ENCODE measurements around the gene RFLNA.

RFLNA gene

DNA sequence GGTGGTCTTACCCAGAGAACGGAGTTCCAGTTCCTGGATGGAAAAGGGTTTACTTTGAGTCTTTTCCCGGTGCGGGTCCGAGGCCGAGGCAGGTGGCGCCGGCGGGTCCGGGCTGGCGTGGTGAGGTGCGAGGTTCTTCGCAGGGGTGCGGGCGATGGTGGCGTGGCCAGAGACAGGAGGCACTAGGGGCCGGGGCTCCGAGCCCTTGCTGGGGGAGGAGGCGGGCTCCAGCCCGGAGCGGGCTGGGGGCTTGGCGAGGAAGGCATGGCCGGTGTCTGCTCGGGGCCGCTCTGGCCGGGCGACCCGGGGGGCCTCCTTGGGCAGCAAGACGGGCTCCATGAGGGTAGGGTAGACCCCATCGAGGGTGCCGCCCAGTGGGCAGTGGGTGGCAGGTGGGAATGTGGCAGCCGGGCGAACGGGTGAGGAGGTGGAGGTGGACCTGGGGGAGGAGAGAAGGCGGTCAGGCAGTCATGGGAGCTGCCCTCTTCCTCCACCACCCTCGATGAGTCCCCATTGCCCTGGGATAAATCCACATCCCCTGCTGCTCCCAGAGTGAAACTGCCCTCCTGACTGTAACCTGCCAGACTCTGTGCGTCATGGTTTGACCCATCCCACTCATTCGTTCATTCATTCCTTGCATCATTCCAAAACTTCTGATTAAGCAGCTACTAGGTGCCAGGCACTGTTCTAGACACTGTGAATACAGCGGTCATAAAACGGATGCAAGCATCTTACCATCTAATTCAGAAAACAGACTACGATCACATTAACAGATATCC, 42.0 kb downstream of the RFLNA start:
- DNase-seq (ENCODE audit: low spot score): no peak

DNA sequence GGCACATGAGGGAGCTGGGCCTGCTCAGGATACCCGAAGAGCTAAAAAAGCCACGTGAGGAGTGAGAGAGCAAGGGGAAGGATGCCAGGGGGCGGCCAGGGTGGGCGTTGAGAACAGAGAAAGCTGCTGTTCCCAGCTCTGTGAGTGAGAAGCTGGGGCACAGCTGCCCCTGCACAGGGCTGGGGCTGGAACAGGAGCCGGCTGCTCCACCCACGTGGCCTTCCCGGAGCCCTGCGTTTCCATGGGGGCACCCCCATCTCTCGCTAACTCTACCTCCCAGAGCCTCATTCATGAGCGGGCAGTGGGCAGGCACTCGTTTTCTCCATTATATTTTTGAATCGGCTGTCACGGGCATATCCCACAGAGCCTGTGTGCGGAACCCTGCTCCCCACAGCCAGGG, 42.7 kb downstream of the RFLNA start:
- DNase-seq (ENCODE audit: low spot score): no peak

DNA sequence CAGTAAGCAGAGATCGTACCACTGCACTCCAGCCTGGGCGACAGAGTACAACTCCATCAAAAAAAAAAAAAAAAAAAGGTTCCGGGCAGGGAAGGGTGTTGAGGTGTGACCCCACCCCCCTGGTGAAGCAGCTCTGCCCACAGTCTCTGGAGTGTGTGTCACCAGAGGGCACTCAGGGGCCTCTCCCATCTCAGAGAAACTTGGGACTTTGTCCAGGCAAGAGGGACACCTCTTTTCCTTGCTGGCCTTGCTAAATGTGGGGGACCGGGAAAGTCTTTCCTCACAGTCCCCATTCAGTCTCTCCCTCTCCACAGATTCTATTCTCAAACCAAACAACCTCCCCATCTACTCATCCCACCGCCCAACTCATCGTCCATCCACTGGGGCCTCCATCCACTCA, 43.6 kb downstream of the RFLNA start:
- no peak for DNase-seq (ENCODE audit: low spot score)

GRCh38 chr12:124338876-124339603, 44.1 kb downstream of the RFLNA start:
- DNase-seq (ENCODE audit: low spot score): no peak

DNA sequence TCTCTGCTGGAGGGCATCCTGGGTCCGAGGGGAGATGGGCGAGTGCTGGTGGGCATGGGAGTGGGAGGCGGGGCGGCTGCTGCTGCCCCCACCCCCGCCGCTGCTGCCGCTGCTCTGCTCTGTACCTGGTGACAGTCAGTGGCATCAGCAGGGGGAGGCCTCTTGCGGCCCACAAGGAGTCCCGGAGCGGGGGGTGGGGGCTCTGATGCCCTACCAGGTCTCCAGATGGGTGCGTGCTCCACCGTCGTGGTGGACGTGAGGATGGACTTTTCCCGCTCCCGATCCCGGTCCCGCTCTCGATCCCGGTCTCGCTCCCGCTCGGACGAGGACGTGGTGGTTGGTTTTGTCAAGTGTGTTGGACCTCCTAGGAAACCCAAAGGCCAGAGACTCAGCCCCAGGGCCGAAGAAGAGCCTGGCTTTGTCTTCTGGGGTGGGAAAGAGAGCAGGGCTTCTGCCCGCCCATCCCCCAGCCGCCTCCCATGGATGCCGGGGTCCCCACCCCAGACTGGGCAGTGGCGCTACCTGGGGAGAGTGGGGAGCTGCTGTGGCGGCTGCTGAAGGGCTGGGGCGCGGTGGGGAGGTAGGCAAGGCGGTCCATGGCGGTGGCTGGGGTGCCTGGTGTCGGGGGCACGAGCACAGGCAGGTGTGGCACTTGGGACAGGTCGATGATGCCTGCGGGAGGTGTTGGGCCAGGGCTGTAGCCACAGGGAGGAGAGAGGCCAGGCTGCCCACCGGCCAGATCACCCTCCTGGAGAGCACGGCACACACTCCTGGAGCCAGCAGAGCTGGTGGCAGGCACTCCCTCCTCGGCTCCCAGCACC, 45.4 kb downstream of the RFLNA start:
- DNase-seq (ENCODE audit: low spot score): no peak

DNA sequence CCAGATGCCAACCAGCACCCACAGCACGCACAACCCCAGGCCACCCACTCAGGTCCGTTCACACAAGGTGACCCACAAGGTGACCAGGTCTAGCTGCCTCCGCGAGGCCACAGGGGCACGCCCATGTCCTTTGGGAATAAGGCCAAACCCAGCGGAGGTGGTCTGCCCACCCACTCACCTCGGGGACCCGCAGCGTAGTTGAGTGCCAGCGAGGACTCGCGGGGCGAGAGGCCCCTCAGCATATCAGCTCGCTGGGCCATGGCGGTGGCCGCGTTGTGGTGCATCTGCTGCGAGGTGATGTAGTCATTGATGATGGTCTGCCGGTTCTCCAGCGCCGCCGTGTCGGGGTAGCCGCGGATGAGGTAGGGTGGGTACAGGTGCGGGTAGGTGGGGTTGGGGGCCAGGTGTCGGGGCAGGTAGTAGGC, 46.8 kb downstream of the RFLNA start:
- no peak for DNase-seq (ENCODE audit: low spot score)

DNA sequence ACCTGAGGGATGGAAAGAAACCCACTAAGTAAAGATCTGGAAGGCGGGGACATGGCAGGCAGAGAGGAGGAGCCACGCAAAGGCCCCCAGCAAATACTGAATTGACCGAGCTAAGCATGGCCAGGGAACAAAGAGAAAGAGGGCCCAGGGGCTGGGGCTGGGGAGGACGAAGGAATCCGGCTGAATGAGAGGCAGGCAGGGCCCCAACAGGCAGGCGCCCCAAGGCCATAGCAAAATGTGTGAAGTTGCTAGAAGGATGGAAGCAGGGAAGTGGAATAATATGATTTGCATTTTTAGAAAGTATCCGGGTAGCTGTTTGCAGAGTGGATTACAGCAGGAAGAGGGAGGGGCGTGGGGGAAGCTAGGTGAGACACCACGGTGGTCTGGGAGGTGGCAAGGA, 49.1 kb downstream of the RFLNA start:
- DNase-seq (ENCODE audit: low spot score): no peak

- no peak for DNase-seq (ENCODE audit: low spot score)
These were observed 49.6 kb downstream of the RFLNA start for GRCh38 chr12:124344526-124344925.

- DNase-seq (ENCODE audit: low spot score): no peak
These were observed 50.9 kb downstream of the RFLNA start for GRCh38 chr12:124345795-124346194.

DNA sequence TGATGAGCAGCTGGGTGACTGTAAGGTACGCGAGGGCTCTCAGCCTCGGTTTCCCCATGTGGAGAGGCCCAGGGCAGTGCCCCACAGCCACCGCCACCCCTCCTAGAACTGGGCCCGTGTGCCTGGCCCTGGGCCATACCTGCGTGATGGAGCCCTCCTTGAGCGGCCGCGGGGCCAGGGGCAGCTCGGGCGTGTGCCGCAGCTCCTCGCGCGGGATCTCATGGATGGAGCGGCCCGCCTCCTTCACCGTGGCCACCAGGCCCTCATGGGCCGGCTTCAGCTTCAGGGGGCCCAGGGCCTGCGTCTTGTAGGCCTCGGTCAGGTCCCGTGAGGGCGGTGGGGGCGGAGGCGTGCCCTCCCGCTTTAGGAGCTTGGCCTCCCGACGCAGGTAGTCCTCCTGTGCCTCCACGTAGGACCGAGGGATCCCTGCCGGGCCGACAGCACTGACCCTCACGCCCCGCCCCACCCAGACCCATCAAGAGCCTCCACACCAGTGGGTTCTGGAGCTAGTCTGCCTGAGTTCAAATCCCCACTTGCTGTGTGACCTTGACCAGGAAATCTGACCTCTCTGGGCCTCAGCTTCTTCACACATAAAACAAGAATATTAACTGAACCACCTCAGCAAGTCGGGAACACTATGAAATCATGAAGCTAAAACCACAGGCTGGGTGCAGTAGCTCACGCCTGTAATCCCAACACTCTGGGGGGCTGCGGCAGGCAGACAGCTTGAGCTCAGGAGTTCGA, 51.7 kb downstream of the RFLNA start:
- DNase-seq (ENCODE audit: low spot score): no peak

- no peak for DNase-seq (ENCODE audit: low spot score)
These were observed 52.4 kb downstream of the RFLNA start for GRCh38 chr12:124347335-124347734.

- no peak for DNase-seq (ENCODE audit: low spot score)
These were observed 53.1 kb downstream of the RFLNA start for GRCh38 chr12:124347805-124348658.

GRCh38 chr12:124348659-124349380, 53.9 kb downstream of the RFLNA start:
- DNase-seq (ENCODE audit: low spot score): no peak

DNA sequence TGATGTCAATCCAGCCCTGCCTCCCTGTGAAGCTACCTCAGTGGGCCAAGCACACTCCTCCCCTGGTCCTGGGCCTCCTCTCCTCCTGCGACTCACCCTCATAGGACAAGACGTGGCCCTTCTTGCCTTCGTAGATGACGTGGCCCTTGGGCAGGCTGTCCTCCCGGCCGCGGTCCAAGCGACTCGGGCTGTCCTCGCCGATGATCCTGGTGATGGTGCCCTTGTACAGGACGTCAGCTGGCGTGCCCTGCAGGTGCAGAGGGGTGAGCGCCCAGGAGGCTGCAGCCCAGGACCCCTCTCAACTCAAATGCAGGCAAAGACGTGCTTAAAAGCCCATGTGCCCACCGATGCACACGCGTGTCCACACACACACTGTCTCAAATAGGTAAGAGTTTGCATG, 55.6 kb downstream of the RFLNA start:
- no peak for DNase-seq (ENCODE audit: low spot score)

- DNase-seq (ENCODE audit: low spot score): no peak
These were observed 56.5 kb downstream of the RFLNA start for GRCh38 chr12:124351422-124351821.

DNA sequence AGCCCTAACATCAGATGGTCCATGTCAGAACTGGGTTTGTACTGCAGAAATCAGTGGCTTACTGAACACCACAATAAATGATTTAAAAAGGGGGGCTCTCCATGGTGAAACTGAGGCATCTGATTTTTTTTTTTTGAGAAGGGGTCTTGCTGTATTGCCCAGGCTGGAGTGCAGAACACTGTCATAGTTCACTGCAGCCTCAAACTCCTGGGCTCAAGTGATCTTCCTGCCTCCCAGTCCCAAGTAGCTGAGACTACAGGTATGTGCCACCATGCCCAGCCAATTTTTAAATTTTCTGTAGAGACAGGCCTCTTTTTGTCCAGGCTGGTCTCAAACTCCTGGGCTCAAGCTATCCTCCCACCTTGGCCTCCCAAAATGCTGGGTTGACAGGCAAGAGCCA, 57.4 kb downstream of the RFLNA start:
- no peak for DNase-seq (ENCODE audit: low spot score)

GRCh38 chr12:124352839-124353238, 57.9 kb downstream of the RFLNA start:
- DNase-seq (ENCODE audit: low spot score): peak; percentile 57

DNA sequence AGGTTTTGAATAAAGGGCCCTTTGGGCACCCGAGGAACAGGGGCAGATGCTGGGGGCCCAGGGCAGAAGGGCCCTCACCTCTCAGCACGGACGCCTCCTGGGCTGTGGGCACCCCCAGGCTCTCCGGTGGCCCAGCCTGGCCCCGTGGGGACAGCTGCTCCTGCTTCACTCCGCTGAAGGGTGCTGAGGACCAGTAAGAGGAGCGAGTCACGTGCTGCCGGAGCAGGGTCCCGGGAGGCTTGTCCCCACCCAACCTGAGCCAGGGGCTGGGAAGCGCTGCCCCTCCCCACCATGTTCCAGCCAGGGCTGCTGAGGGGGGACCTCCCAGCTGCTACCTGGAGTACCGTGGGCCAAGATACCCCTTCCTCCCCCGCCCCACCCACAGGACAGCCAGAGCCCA, 59.5 kb downstream of the RFLNA start:
- DNase-seq (ENCODE audit: low spot score): no peak

GRCh38 chr12:124356221-124356620, 61.3 kb downstream of the RFLNA start:
- DNase-seq (ENCODE audit: low spot score): no peak

DNA sequence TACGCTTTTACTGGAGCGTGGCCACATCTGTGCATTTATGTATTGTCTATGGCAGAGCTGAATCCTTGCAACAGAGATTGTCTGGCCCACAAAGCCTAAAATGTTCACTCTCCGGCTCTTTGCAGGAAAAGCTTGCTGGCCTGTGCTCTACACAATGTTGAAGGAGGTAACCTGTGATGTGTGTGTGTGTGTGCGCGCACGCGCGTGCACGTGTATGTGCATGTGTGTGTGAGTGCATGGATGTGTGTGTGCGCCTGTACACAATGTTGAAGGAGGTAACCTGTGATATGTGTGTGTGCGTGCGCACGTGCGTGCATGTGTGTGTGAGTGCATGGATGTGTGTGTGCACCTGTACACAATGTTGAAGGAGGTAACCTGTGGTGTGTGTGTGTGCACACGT, 62.7 kb downstream of the RFLNA start:
- DNase-seq (ENCODE audit: low spot score): no peak
